Calu3 (cell line): ENCODE data around the gene KIR2DL3. TPM values are rescaled to one million over a fixed set of nuclear protein-coding genes. Genes with fewer than 3 reads are reported as not detected.
"Not testable (repeated sequence)": the region's sequence is repeated elsewhere in the genome, so short reads cannot be mapped to it uniquely, and the experiment has no call there.

Experiments used
- BruUV-seq: library from RNA; stranded (reverse); fragments of 400-500 nt; replicated peaks from 2 replicates; lab custom pipeline; 2021; lab: Mats Ljungman, UMichigan
- CTCF ChIA-PET: fragments of 300-600 bp; sonication (Branson Sonifier 250); formaldehyde crosslinking; loops from one replicate; lab custom pipeline; 2022; ENCODE audit warnings: antibody characterized with exemption; lab: Charles Lee
- DNase-seq: peaks from one replicate; pipeline ENCODE4 v3.0.0; 2022
- H3K27ac Mint-ChIP-seq: one replicate; pipeline ENCODE4 v1.8.0; 2022; ENCODE audit warnings: mixed read lengths; ENCODE audit not compliant: unreplicated experiment
- H3K27me3 Mint-ChIP-seq: one replicate; pipeline ENCODE4 v1.8.0; 2022; ENCODE audit warnings: mixed read lengths; ENCODE audit not compliant: unreplicated experiment
- H3K36me3 Mint-ChIP-seq: one replicate; pipeline ENCODE4 v1.8.0; 2022; ENCODE audit warnings: mild to moderate bottlenecking, moderate library complexity, mixed read lengths; ENCODE audit not compliant: insufficient read depth, unreplicated experiment
- H3K4me1 Mint-ChIP-seq: one replicate; pipeline ENCODE4 v1.8.0; 2022; ENCODE audit warnings: mild to moderate bottlenecking, low read depth, mixed read lengths; ENCODE audit not compliant: unreplicated experiment
- H3K4me3 Mint-ChIP-seq: one replicate; pipeline ENCODE4 v1.8.0; 2022; ENCODE audit warnings: mild to moderate bottlenecking, low read depth, moderate library complexity, mixed read lengths; ENCODE audit not compliant: unreplicated experiment
- H3K9me3 Mint-ChIP-seq: one replicate; pipeline ENCODE4 v1.8.0; 2022; ENCODE audit warnings: low read depth, mixed read lengths; ENCODE audit not compliant: unreplicated experiment
- intact Hi-C: fragments of 100-400 bp; cut with micrococcal nuclease; formaldehyde crosslinking; loops from one replicate; pipeline ENCODE4 v1.10.0; 2022; ENCODE audit not compliant: unreplicated experiment
- total RNA-seq: library from RNA; stranded (reverse); gene quantifications from 2 replicates; pipeline ENCODE4 v1.2.3, GENCODE V29; 2022
- TF ChIP-seq, protein P1 (sequence below): fragments of 200-600 bp; IDR thresholded peaks from one replicate; pipeline ENCODE4 v1.8.0; 2022; ENCODE audit warnings: antibody characterized with exemption; ENCODE audit not compliant: unreplicated experiment

KIR2DL3 gene
- total RNA-seq, 1 experiment from 2014 or later = not detected

DNA sequence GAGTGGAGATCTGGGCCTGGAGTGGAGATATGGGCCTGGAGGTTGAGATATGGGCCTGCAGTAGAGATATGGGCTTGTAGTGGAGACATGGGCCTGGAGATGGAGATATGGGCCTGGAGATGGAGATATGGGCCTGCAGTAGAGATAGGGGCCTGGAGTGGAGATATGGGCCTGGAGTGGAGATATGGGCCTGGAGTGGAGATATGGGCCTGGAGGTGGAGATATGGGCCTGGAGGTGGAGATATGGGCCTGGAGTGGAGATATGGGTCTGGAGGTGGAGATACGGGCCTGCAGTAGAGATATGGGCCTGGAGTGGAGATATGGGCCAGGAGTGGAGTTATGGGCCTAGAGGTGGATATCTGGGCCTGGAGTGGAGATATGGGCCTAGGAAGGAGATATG lies 402 bp downstream of the KIR2DL3 start:
- Mint-ChIP-seq H3K27me3 (peaks cover 82% of the 10 kb centered on the region), H3K9me3 (peaks cover 8% of the 10 kb centered on the region), H3K4me1 (no peaks in the 10 kb centered on the region), H3K36me3 (no peaks in the 10 kb centered on the region), H3K27ac (no peak overlapping the region), H3K4me3 (no peak overlapping the region)
- CTCF ChIA-PET = no interaction called here
- intact Hi-C loops = no loop called here
- DNase-seq = no peak
- no TSS peak for BruUV-seq
- TF ChIP-seq, protein P1, sequence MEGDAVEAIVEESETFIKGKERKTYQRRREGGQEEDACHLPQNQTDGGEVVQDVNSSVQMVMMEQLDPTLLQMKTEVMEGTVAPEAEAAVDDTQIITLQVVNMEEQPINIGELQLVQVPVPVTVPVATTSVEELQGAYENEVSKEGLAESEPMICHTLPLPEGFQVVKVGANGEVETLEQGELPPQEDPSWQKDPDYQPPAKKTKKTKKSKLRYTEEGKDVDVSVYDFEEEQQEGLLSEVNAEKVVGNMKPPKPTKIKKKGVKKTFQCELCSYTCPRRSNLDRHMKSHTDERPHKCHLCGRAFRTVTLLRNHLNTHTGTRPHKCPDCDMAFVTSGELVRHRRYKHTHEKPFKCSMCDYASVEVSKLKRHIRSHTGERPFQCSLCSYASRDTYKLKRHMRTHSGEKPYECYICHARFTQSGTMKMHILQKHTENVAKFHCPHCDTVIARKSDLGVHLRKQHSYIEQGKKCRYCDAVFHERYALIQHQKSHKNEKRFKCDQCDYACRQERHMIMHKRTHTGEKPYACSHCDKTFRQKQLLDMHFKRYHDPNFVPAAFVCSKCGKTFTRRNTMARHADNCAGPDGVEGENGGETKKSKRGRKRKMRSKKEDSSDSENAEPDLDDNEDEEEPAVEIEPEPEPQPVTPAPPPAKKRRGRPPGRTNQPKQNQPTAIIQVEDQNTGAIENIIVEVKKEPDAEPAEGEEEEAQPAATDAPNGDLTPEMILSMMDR = no peak

DNA sequence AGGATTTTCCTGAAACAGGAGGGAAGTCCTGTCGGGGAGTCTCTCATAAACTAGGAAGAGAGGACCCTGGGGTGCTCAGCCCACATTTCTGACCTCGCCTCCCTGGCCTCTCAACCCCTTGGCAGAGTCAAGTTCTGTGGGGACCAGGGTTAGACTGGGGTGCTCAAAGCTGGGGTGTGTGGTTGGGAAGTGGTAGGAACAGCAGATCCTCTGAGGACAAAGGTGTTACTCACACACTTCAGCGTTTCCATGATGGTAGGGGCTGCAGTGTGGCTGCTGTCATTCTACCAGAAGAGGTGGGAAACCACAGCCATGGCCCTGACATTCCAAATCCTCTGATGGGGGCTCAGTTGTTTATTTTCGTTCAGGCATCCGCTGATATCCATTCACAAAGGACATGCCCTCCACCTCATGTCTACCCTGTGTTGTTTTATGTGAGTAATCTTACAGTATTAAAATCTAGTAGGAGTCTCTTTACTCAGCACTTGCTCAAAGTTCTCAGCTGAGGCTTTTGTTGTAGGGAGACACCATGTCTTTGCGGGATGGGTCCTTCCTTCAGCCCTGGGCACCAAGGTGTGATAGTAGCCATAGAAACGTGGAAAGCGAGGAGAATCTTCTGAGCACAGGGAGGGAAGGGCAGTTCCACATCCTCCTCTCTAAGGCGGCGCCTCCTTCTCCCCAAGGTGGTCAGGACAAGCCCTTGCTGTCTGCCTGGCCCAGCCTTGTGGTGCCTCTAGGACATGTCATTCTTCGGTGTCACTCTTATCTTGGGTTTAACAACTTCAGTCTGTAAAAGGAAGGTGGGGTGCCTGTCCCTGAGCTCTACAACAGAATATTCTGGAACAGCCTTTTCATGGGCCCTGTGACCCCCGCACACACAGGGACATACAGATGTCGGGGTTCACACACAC lies 1.5 kb downstream of the KIR2DL3 start:
- H3K27ac Mint-ChIP-seq = no peak overlapping the region
- CTCF ChIA-PET = no interaction called here
- intact Hi-C loops = no loop called here
- no TSS peak for BruUV-seq
- peaks cover 77% of the 10 kb centered on the region for H3K27me3 Mint-ChIP-seq
- H3K36me3 Mint-ChIP-seq = no peaks in the 10 kb centered on the region
- DNase-seq = no peak
- H3K4me1 Mint-ChIP-seq = no peaks in the 10 kb centered on the region
- TF ChIP-seq, protein P1 = no peak
- H3K4me3 Mint-ChIP-seq = no peak overlapping the region
- peaks cover 7% of the 10 kb centered on the region for H3K9me3 Mint-ChIP-seq

DNA sequence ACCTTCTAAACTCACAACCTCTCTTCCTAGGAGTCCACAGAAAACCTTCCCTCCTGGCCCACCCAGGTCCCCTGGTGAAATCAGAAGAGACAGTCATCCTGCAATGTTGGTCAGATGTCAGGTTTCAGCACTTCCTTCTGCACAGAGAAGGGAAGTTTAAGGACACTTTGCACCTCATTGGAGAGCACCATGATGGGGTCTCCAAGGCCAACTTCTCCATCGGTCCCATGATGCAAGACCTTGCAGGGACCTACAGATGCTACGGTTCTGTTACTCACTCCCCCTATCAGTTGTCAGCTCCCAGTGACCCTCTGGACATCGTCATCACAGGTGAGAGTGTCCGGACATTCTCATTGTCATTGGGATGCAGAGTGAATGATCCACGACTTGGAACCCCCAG lies 3.6 kb downstream of the KIR2DL3 start:
- BruUV-seq, H3K9me3 Mint-ChIP-seq, H3K4me3 Mint-ChIP-seq, H3K4me1 Mint-ChIP-seq, H3K36me3 Mint-ChIP-seq, CTCF ChIA-PET, H3K27ac Mint-ChIP-seq, DNase-seq, intact Hi-C loops: not testable (repeated sequence)
- H3K27me3 Mint-ChIP-seq = peaks cover 61% of the 10 kb centered on the region

DNA sequence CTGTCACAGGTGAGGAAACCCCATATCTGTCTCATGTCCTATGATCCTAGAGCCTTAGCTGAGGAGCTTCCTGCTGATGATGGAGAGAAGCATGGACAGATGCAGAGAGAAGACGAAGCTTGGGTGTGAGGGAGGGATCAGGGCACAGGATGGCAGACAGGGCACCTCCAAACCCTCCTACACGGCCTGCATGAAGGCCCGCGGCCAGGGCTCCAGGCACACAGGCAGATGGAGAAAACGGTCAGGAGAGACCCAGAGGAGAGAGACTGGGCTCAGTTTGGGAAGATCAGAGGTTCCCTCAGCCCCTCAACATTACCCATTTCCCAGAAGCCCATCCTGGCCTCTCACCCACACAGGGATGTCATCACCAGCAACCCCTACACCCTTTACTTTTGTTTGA lies 5.8 kb downstream of the KIR2DL3 start:
- H3K36me3 Mint-ChIP-seq, H3K4me3 Mint-ChIP-seq, CTCF ChIA-PET, H3K27ac Mint-ChIP-seq, intact Hi-C loops, BruUV-seq, DNase-seq, H3K4me1 Mint-ChIP-seq, H3K9me3 Mint-ChIP-seq: not testable (repeated sequence)
- peaks cover 68% of the 10 kb centered on the region for H3K27me3 Mint-ChIP-seq

DNA sequence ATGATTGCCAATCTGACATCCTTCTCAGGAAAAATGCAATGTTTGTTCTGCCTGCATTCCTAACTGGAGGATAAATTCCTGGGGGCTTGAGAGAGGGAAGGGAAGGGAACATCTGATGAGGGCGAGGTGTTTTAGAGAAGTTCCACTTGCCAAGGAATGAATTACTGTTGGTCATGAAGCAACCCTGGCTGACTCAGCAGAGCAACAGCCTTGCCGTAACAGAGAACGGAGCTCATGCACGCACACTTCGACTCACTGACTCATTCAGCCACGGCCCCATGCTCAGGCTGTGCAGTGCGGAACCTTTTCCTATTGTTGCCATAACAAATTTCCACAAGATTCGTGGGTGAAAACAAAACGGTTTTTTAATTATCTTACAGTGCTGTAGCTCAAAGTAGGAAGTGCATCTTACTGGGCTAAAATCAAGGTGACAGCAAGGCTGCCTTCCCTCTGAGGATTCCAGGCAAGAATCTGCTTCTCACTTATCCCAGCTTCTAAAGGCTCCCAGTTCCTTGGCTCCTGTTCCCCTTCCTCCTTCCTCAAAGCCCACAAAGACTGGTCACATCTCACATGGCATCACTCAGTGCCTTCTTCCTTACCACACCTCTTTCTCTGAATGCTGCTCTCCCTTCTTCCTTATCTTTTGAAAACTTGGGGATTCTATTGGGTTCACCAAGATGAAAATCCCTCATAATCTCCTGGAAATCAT lies 9.5 kb downstream of the KIR2DL3 start:
- intact Hi-C loops, DNase-seq, H3K27ac Mint-ChIP-seq, CTCF ChIA-PET, H3K36me3 Mint-ChIP-seq, H3K9me3 Mint-ChIP-seq, BruUV-seq, H3K4me1 Mint-ChIP-seq, H3K4me3 Mint-ChIP-seq: not testable (repeated sequence)
- H3K27me3 Mint-ChIP-seq = peaks cover 64% of the 10 kb centered on the region

DNA sequence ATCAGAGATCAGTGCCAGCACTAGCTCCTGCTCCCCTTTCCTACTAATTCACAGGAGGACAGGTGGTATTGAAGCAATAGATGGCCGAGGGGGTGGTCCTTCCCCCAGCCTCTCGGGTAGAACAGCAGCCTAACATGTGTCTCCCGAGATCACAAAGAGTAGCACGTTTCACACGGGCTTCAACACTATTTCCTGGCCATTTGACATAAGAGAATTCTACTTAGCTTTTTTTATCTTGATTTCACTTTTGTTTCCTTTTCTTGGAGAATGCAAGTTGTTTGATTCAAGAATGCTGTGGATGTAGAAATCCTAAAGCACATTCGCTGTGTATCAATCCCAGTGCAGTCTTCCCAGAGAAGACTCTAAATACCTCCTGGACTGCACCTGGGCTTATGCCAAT lies 12.0 kb downstream of the KIR2DL3 start:
- DNase-seq, H3K4me3 Mint-ChIP-seq, H3K9me3 Mint-ChIP-seq, H3K27ac Mint-ChIP-seq, H3K36me3 Mint-ChIP-seq, intact Hi-C loops, H3K4me1 Mint-ChIP-seq, CTCF ChIA-PET, BruUV-seq: not testable (repeated sequence)
- peaks cover 67% of the 10 kb centered on the region for H3K27me3 Mint-ChIP-seq

DNA sequence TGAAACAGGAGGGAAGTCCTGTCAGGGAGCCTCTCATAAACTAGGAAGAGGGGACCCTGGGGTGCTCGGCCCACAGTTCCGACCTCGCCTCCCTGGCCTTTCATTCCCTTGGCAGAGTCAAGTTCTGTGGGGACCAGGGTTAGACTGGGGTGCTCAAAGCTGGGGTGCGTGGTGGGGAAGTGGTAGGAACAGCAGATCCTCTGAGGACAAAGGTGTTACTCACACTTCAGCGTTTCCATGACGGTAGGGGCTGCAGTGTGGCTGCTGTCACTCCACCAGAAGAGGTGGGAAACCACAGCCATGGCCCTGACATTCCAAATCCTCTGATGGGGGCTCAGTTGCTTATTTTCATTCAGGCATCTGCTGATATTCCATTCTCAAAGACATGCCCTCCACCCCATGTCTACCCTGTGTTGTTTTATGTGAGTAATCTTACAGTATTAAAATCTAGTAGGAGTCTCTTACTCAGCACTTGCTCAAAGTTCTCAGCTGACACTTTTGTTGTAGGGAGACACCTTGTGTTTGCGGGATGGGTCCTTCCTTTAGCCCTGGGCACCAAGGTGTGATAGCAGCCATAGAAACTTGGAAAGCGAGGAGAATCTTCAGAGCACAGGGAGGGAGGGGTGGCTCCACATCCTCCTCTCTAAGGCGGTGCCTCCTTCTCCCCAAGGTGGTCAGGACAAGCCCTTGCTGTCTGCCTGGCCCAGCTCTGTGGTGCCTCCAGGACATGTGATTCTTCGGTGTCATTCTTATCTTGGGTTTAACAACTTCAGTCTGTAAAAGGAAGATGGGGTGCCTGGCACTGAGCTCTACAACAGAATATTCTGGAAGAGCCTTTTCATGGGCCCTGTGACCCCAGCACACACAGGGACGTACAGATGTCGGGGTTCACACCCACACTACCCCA lies 18.1 kb downstream of the KIR2DL3 start:
- BruUV-seq, H3K36me3 Mint-ChIP-seq, H3K4me1 Mint-ChIP-seq, H3K27ac Mint-ChIP-seq, DNase-seq, intact Hi-C loops, H3K4me3 Mint-ChIP-seq, CTCF ChIA-PET: not testable (repeated sequence)
- H3K9me3 Mint-ChIP-seq = peaks cover 13% of the 10 kb centered on the region
- H3K27me3 Mint-ChIP-seq = peaks cover 82% of the 10 kb centered on the region
